Esophagus squamous epithelium (tissue), 4 donors: Measurements from ENCODE around the gene ANOS1.

ENCODE experiments used
- POLR2A ChIP-seq, 4 donors: fragments of 450-650 bp; IDR thresholded peaks; one replicate each; pipeline ENCODE4 v1.6.1; 2017; ENCODE audit warnings: antibody characterized with exemption in 4 of 4, mild to moderate bottlenecking in 4 of 4, moderate library complexity in 3 of 4
- TF ChIP-seq, protein P1 (sequence below), 6 experiments: fragments of 450-650 bp in 4 of 6; fragments of 200-600 bp in 2 of 6; sonication (generic) in 2 of 6; IDR thresholded peaks; one replicate each; pipeline ENCODE4 v1.5.1; 2016 to 2019; ENCODE audit warnings: antibody characterized with exemption in 6 of 6, mild to moderate bottlenecking in 4 of 6, moderate library complexity in 4 of 6

DNA sequence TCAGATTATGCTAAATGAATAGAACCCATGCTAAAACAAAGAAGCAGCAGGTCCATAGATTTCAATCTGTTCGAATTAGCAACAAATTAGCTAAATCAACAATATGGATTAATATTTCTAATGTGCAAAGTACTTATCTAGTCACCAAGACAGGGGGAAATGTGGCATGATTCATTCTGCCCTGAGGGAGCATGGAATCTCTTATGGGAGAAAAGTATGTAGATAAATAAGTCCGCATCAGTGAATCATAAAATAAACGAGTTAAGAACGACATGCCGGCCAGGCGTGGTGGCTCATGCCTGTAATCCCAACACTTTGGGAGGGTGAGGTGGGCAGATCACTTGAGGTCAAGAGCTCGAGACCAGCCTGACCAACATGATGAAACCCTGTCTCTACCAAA lies 102.1 kb downstream of the ANOS1 start:
- TF ChIP-seq, protein P1, sequence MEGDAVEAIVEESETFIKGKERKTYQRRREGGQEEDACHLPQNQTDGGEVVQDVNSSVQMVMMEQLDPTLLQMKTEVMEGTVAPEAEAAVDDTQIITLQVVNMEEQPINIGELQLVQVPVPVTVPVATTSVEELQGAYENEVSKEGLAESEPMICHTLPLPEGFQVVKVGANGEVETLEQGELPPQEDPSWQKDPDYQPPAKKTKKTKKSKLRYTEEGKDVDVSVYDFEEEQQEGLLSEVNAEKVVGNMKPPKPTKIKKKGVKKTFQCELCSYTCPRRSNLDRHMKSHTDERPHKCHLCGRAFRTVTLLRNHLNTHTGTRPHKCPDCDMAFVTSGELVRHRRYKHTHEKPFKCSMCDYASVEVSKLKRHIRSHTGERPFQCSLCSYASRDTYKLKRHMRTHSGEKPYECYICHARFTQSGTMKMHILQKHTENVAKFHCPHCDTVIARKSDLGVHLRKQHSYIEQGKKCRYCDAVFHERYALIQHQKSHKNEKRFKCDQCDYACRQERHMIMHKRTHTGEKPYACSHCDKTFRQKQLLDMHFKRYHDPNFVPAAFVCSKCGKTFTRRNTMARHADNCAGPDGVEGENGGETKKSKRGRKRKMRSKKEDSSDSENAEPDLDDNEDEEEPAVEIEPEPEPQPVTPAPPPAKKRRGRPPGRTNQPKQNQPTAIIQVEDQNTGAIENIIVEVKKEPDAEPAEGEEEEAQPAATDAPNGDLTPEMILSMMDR (IDR thresholded peaks at IDR 0.05): no peak
- no peak for TF ChIP-seq POLR2A (IDR thresholded peaks at IDR 0.05)
